HCT116 (cell line): Measurements from ENCODE around the gene LYVE1. TPM values are rescaled to one million over a fixed set of nuclear protein-coding genes. Genes with fewer than 3 reads are reported as not detected.

Experiments used
- ATAC-seq: fragments of 200-7000 bp; cut with Tn5 transposase; 2 replicates; pipeline ENCODE4 v1.9.1; 2020; ENCODE audit warnings: mild to moderate bottlenecking, moderate library complexity
- BruUV-seq: library from RNA; stranded (reverse); fragments of 400-500 nt; replicated peaks from 2 replicates; lab custom pipeline; 2021; lab: Mats Ljungman, UMichigan
- CTCF ChIA-PET: fragments of 300-600 bp; sonication (Branson Sonifier 250); formaldehyde crosslinking; loops from one replicate; lab custom pipeline; 2021; ENCODE audit warnings: antibody characterized with exemption; lab: Charles Lee
- POLR2A ChIA-PET: fragments of 300-600, 350-600 bp; sonication (Branson Sonifier 250); formaldehyde crosslinking; loops from one replicate; lab custom pipeline; 2021; ENCODE audit warnings: antibody characterized with exemption; lab: Charles Lee
- RAD21 ChIA-PET, 2 experiments: fragments of 300-600 bp; sonication (Branson Sonifier 250); formaldehyde crosslinking; loops; one replicate each; lab custom pipeline; 2023; ENCODE audit warnings: low total read pairs in 2 of 2; ENCODE audit not compliant: uncharacterized antibody in 2 of 2, unreplicated experiment in 2 of 2, low non-redundant PET in 1 of 2; lab: Charles Lee
- DNase-seq: peaks from one replicate; pipeline ENCODE4 v3.0.0-alpha.2; 2010; ENCODE audit warnings: low read depth, low spot score
- H2AFZ ChIP-seq: fragments of 200-600 bp; shearing (Covaris generic), sonication (generic); 2 replicates; pipeline ENCODE4 v1.6.1; 2017; ENCODE audit warnings: low read depth, mixed run types, mixed read lengths, antibody characterized with exemption, low read length; ENCODE audit not compliant: poor library complexity, severe bottlenecking
- H3K27ac ChIP-seq: 2 replicates; pipeline ENCODE4 v1.5.1; 2012; ENCODE audit warnings: low read depth, low read length
- H3K27me3 ChIP-seq: fragments of 200-600 bp; sonication (generic); 2 replicates; pipeline ENCODE4 v1.6.1; 2016; ENCODE audit warnings: mixed run types, low read length, mixed read lengths; ENCODE audit not compliant: insufficient read depth
- H3K36me3 ChIP-seq, 2 experiments: fragments of 200-500 bp in 1 of 2; fragments of 200-600 bp in 1 of 2; sonication (Bioruptor generic) in 1 of 2; sonication (generic) in 1 of 2; 2 replicates each; pipeline versions ENCODE4 v1.5.1 to v1.6.1; 2014 to 2016; ENCODE audit warnings: low read length in 2 of 2, inconsistent platforms in 1 of 2, mixed read lengths in 1 of 2, mixed run types in 1 of 2; ENCODE audit not compliant: insufficient read depth in 2 of 2, control insufficient read depth in 1 of 2
- H3K4me1 ChIP-seq, 2 experiments: fragments of 200-600 bp in 1 of 2; sonication (generic) in 1 of 2; 2 replicates each; pipeline versions ENCODE4 v1.5.1 to v1.6.1; 2012 to 2017; ENCODE audit warnings: low read length in 2 of 2, inconsistent platforms in 1 of 2, mild to moderate bottlenecking in 1 of 2, mixed read lengths in 1 of 2, mixed run types in 1 of 2, moderate library complexity in 1 of 2; ENCODE audit not compliant: insufficient read depth in 2 of 2, control insufficient read depth in 1 of 2
- H3K4me2 ChIP-seq: fragments of 200-600 bp; sonication (generic); 2 replicates; pipeline ENCODE4 v1.6.1; 2017; ENCODE audit warnings: mixed run types, low read length, mixed read lengths
- H3K4me3 ChIP-seq, 2 experiments: fragments of 200-600 bp in 1 of 2; sonication (generic) in 1 of 2; replicated peaks in 1 of 2; 2 replicates each; pipeline ENCODE4 v1.5.1; 2011 to 2016; ENCODE audit warnings: low read length in 2 of 2, control low read depth in 1 of 2, low read depth in 1 of 2, mild to moderate bottlenecking in 1 of 2, mixed read lengths in 1 of 2, mixed run types in 1 of 2
- H3K79me2 ChIP-seq: fragments of 200-600 bp; sonication (generic); 2 replicates; pipeline ENCODE4 v1.6.1; 2017; ENCODE audit warnings: mild to moderate bottlenecking, mixed run types, low read length, moderate library complexity, mixed read lengths; ENCODE audit not compliant: insufficient read depth
- H3K9ac ChIP-seq: fragments of 200-600 bp; sonication (generic); 2 replicates; pipeline ENCODE4 v1.6.1; 2016; ENCODE audit warnings: low read length, mixed read lengths
- H3K9me2 ChIP-seq: fragments of 200-600 bp; sonication (generic), shearing (Covaris generic); 2 replicates; pipeline ENCODE4 v1.6.1; 2017; ENCODE audit warnings: mixed run types, mild to moderate bottlenecking, moderate library complexity; ENCODE audit not compliant: insufficient read depth
- H3K9me3 ChIP-seq, 2 experiments: fragments of 200-500 bp in 1 of 2; fragments of 200-600 bp in 1 of 2; sonication (Bioruptor generic) in 1 of 2; sonication (generic) in 1 of 2; 2 replicates each; pipeline ENCODE4 v1.6.1; 2014 to 2017; ENCODE audit warnings: low read length in 2 of 2, mixed read lengths in 2 of 2, inconsistent platforms in 1 of 2, low read depth in 1 of 2, mild to moderate bottlenecking in 1 of 2, mixed run types in 1 of 2, moderate library complexity in 1 of 2; ENCODE audit not compliant: control insufficient read depth in 1 of 2, insufficient read depth in 1 of 2
- H4K20me1 ChIP-seq: fragments of 200-600 bp; sonication (generic), shearing (Covaris generic); 2 replicates; pipeline ENCODE4 v1.6.1; 2017; ENCODE audit warnings: mixed run types, mild to moderate bottlenecking, moderate library complexity; ENCODE audit not compliant: insufficient read depth
- ATF3 ChIP-seq: IDR thresholded peaks from 2 replicates; pipeline ENCODE4 v1.6.1; 2012
- CTCF ChIP-seq, 3 experiments: fragments of 200-600 bp in 1 of 3; sonication (generic) in 1 of 3; IDR thresholded peaks in 2 of 3; conservative IDR thresholded peaks in 1 of 3; 2 replicates each; pipeline ENCODE4 v1.5.1; 2012 to 2017; ENCODE audit warnings: low read depth in 2 of 3, low read length in 2 of 3, antibody characterized with exemption in 1 of 3, borderline replicate concordance in 1 of 3, control low read depth in 1 of 3, mild to moderate bottlenecking in 1 of 3, mixed read lengths in 1 of 3, mixed run types in 1 of 3, moderate library complexity in 1 of 3; ENCODE audit not compliant: insufficient read depth in 1 of 3
- EGR1 ChIP-seq: IDR thresholded peaks from 2 replicates; pipeline ENCODE4 v1.6.1; 2012; ENCODE audit warnings: low read depth
- ELF1 ChIP-seq: IDR thresholded peaks from 2 replicates; pipeline ENCODE4 v1.6.1; 2012; ENCODE audit warnings: low read depth, borderline replicate concordance
- EZH2phosphoT487 ChIP-seq: fragments of 200-600 bp; IDR thresholded peaks from 2 replicates; pipeline ENCODE4 v1.6.1; 2018; ENCODE audit warnings: antibody characterized with exemption, borderline replicate concordance
- FOSL1 ChIP-seq: IDR thresholded peaks from 2 replicates; pipeline ENCODE4 v1.6.1; 2012; ENCODE audit warnings: low read depth
- JUND ChIP-seq: IDR thresholded peaks from 2 replicates; pipeline ENCODE4 v1.6.1; 2012
- MAX ChIP-seq: IDR thresholded peaks from 2 replicates; pipeline ENCODE4 v1.6.1; 2012
- POLR2A ChIP-seq: IDR thresholded peaks from 2 replicates; pipeline ENCODE4 v1.7.0; 2011; ENCODE audit warnings: borderline replicate concordance; ENCODE audit not compliant: insufficient read depth, insufficient read length; ENCODE audit errors: extremely low read depth
- POLR2AphosphoS5 ChIP-seq: IDR thresholded peaks from 2 replicates; pipeline ENCODE4 v1.6.1; 2011; ENCODE audit warnings: mild to moderate bottlenecking, low read depth, low read length, moderate library complexity
- RAD21 ChIP-seq: IDR thresholded peaks from 2 replicates; pipeline ENCODE4 v1.6.1; 2012; ENCODE audit warnings: low read depth, mild to moderate bottlenecking
- REST ChIP-seq: IDR thresholded peaks from 2 replicates; pipeline ENCODE4 v1.6.1; 2012; ENCODE audit warnings: low read depth
- SP1 ChIP-seq: IDR thresholded peaks from 2 replicates; pipeline ENCODE4 v1.6.1; 2012; ENCODE audit warnings: low read depth
- YY1 ChIP-seq: IDR thresholded peaks from 2 replicates; pipeline ENCODE4 v1.6.1; 2011; ENCODE audit warnings: low read length, low read depth, moderate library complexity, mild to moderate bottlenecking; ENCODE audit not compliant: insufficient replicate concordance; ENCODE audit errors: extremely low read depth
- ZFX ChIP-seq: fragments of 450-650 bp; IDR thresholded peaks from 2 replicates; pipeline ENCODE4 v1.6.1; 2017
- ZNF274 ChIP-seq: fragments of 200-500 bp; sonication (Bioruptor generic); IDR thresholded peaks from 2 replicates; pipeline ENCODE4 v1.6.1; 2014; ENCODE audit warnings: mild to moderate bottlenecking, low read depth, low read length, inconsistent platforms
- intact Hi-C: fragments of 100-400 bp; cut with micrococcal nuclease; formaldehyde crosslinking; loops from 2 replicates; pipeline ENCODE4 v1.10.0; 2022
- total RNA-seq: library from RNA; stranded (reverse); gene quantifications from one replicate; pipeline ENCODE4 v1.2.1, GENCODE V29; 2021; ENCODE audit not compliant: unreplicated experiment

LYVE1 gene
- total RNA-seq, 1 experiment from 2014 or later = 0.34 TPM

GRCh38 chr11:10588904-10589303 lies 20.4 kb upstream of the LYVE1 start:
- TF ChIP-seq ATF3 (no peak), MAX (no peak), CTCF (IDR thresholded peaks at IDR 0.05 in 2 of 3, conservative IDR thresholded peaks at IDR 0.05 in 1 of 3; ENCODE audit: borderline replicate concordance in 1 of 3, insufficient read depth in 1 of 3, low read depth in 2 of 3, low read length in 2 of 3) (no peak), SP1 (no peak), EZH2phosphoT487 (no peak), ZNF274 (no peak), REST (no peak), RAD21 (no peak), JUND (no peak), POLR2AphosphoS5 (no peak), ELF1 (no peak), EGR1 (no peak), ZFX (no peak), YY1 (no peak), FOSL1 (no peak), POLR2A (no peak)
- ChIA-PET CTCF (no interaction called here), POLR2A (no interaction called here), RAD21 (no interaction called here)
- H3K79me2 ChIP-seq = no peaks in the 10 kb centered on the region
- no peak overlapping the region for H3K9ac ChIP-seq
- H2AFZ ChIP-seq = no peak overlapping the region
- H3K9me3 ChIP-seq = no peaks in the 10 kb centered on the region
- no peak for ATAC-seq
- H3K9me2 ChIP-seq = no peaks in the 10 kb centered on the region
- intact Hi-C loops = no loop called here
- no peaks in the 10 kb centered on the region for H3K27me3 ChIP-seq
- H4K20me1 ChIP-seq = no peaks in the 10 kb centered on the region
- no peak for DNase-seq
- H3K4me2 ChIP-seq = no peak overlapping the region
- no peak overlapping the region for H3K4me3 ChIP-seq
- no peaks in the 10 kb centered on the region for H3K36me3 ChIP-seq
- H3K27ac ChIP-seq = no peak overlapping the region
- H3K4me1 ChIP-seq = peaks cover 7 to 62% of the 10 kb centered on the region in 2 experiments
- no TSS peak for BruUV-seq
